ENCODE measurements around the gene TSPAN2. TPM values are rescaled to one million over a fixed set of nuclear protein-coding genes. Genes with fewer than 3 reads are reported as not detected.

TSPAN2 gene
- total RNA-seq, 4 donors from 2014 or later: 40.5 to 87.6 (median 56.8) TPM

DNA sequence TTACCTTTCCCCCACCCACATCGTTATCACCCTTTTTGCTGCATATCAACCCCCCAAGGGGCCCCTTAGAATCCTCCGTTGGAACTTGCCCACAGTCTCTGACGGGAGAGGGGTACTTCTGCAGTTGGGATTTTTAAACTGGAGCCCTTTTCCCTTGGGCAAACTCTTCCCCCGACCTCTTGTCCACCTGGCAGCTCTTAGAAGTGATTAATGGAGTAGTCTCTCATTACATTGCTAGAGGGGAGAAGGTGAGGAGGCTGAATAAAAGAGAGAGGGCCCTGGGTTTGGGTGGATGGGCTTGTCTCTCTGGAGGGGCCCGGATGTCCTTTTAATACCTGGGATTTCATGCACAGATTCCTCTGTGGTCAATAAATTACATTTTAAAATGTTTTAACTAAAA lies 27.2 kb upstream of the TSPAN2 start:
- TF ChIP-seq, protein P1, sequence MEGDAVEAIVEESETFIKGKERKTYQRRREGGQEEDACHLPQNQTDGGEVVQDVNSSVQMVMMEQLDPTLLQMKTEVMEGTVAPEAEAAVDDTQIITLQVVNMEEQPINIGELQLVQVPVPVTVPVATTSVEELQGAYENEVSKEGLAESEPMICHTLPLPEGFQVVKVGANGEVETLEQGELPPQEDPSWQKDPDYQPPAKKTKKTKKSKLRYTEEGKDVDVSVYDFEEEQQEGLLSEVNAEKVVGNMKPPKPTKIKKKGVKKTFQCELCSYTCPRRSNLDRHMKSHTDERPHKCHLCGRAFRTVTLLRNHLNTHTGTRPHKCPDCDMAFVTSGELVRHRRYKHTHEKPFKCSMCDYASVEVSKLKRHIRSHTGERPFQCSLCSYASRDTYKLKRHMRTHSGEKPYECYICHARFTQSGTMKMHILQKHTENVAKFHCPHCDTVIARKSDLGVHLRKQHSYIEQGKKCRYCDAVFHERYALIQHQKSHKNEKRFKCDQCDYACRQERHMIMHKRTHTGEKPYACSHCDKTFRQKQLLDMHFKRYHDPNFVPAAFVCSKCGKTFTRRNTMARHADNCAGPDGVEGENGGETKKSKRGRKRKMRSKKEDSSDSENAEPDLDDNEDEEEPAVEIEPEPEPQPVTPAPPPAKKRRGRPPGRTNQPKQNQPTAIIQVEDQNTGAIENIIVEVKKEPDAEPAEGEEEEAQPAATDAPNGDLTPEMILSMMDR (IDR thresholded peaks at IDR 0.05): no peak
- no peak for TF ChIP-seq POLR2A (IDR thresholded peaks at IDR 0.05)
- Histone ChIP-seq H3K27ac (no peak overlapping the region), H3K9me3 (peaks cover 0 to 4% of the 10 kb centered on the region in 2 donors), H3K36me3 (no peaks in the 10 kb centered on the region), H3K4me1 (no peaks in the 10 kb centered on the region), H3K4me3 (no peak overlapping the region), H3K27me3 (no peaks in the 10 kb centered on the region)
- DNase-seq: no peak
- intact Hi-C loops (cut with DNase I; ENCODE audit: low total_unique reads): no loop called here

DNA sequence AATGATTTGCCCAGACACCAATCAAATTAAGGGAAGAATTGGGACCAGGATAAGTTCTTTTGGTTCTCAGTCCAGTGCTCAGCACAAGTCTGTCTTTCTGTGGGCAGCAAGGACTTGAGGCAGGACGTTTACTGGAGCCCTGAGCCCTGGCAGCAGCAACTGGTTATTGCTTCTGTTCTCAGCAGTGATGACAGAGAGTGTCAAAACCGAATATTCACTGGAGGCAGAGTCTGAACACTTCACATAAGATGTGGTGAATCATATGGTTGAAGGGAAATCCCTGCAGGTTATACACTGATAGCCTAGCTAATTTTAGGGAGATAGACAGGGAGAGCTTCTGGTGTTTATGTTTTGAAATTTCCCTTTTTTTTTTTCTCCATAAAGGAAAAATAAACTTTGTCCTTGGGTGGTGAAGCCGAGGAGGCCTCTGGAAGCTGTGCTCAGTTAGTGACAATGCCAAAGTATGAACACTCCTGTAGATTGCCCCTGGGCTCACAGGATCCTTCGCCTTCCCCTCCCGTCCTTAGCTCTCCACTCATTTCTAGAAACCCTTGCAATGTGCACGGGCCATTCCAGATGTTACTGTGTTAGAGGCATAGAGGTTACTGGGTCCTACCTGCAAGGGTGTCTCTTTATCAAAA lies 26.3 kb upstream of the TSPAN2 start:
- Histone ChIP-seq H3K36me3 (no peaks in the 10 kb centered on the region), H3K4me1 (no peaks in the 10 kb centered on the region), H3K27ac (no peak overlapping the region), H3K9me3 (no peaks in the 10 kb centered on the region), H3K27me3 (no peaks in the 10 kb centered on the region), H3K4me3 (no peak overlapping the region)
- DNase-seq: no peak
- intact Hi-C loops (cut with DNase I; ENCODE audit: low total_unique reads): no loop called here
- TF ChIP-seq POLR2A (IDR thresholded peaks at IDR 0.05): no peak
- TF ChIP-seq, protein P1 (IDR thresholded peaks at IDR 0.05): no peak

DNA sequence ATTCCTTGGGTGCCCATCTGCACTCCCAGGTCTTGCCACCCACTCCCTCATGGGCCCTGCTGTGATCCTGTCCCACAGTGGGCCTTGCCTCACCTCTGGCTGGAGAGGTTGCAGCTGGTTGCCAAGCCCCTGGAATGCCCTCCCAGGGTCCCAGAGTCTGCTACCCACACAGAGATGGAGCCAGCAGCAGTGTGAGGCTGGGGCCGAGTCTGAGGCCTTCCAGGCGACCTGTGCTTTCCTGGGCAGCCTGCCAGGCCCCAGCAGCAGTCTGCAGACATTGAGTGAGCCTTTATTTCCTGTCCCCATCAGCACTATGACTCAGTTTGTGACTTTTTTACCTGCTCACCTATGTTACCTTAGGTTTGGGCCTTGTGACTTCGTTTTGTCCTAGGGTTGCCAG lies 25.0 kb upstream of the TSPAN2 start:
- H3K36me3 ChIP-seq: no peaks in the 10 kb centered on the region
- no peaks in the 10 kb centered on the region for H3K4me1 ChIP-seq
- no peaks in the 10 kb centered on the region for H3K27me3 ChIP-seq
- intact Hi-C loops (cut with DNase I; ENCODE audit: low total_unique reads): loop anchor here (5.0 kb wide), 1 partner anchor 132 kb away; no protein-coding TSS in a partner anchor
- H3K4me3 ChIP-seq: no peak overlapping the region
- H3K27ac ChIP-seq: no peak overlapping the region
- TF ChIP-seq POLR2A (IDR thresholded peaks at IDR 0.05): no peak
- TF ChIP-seq, protein P1 (IDR thresholded peaks at IDR 0.05): no peak
- no peaks in the 10 kb centered on the region for H3K9me3 ChIP-seq
- no peak for DNase-seq

DNA sequence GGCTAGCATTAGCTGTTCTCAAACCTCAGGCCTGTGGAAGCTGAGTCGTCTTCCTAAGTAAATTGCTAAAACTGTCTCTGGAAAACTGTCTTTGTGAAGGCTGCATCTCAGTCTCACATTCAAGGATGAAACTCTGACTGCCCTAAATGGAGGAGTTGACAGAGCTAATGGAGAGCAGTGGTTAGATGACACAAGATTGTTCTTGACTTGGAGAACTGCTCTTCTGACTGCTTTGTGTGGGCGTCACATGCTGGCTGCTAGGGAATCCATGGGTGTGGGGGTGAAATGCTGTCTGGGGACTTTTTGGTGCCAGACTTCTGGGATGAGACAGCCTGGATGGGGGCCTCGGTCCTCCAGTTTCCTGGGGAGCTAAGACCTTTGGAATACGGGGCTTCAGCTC lies 24.5 kb upstream of the TSPAN2 start:
- H3K36me3 ChIP-seq: no peaks in the 10 kb centered on the region
- no peaks in the 10 kb centered on the region for H3K9me3 ChIP-seq
- no peak overlapping the region for H3K4me3 ChIP-seq
- TF ChIP-seq POLR2A (IDR thresholded peaks at IDR 0.05): no peak
- TF ChIP-seq, protein P1 (IDR thresholded peaks at IDR 0.05): no peak
- no peaks in the 10 kb centered on the region for H3K27me3 ChIP-seq
- intact Hi-C loops (cut with DNase I; ENCODE audit: low total_unique reads): loop anchor here (5.0 kb wide), 1 partner anchor 131 kb away; no protein-coding TSS in a partner anchor
- H3K27ac ChIP-seq: no peak overlapping the region
- H3K4me1 ChIP-seq: no peaks in the 10 kb centered on the region
- DNase-seq: no peak

DNA sequence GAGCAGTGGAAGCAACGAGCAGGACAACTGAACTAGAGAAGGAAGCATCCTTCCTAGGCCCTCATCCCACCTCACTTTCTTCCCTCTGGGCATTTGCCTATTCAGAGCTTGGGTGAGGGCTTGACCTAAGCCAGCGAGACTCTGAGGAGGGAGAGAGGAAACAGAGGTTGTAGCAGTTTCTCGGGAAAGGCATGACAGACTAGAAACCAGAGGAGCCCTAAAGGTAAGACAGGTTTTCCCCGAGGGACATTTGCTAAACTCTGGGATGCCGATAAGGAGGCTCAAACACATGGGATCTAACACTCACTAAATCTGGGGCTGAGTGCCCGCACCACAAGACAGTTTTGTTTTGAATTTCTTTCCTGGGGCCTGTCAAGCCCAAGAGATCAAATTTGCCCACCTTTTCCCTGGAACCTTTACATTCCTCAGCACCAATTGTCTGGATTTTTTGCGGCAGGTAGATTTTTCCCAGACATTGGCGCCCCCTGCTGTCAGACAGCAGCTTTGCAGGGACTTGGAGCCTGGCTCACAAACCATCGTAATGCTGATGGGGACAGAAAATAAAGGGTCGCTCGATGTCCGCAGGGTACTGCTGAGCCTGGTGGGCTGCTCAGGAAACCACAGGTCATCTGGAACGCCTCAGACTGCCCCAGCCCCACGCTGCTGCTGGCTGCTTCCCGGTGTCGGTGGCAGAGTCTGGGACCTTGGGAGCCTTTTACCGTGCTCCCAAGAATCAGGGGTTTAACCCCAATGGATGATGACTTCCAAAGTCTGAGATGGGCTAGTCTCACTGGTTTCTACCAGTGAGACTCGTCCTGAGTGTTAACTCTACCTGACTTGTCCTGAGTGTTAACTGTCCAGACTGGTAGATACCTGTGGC lies 23.4 kb upstream of the TSPAN2 start:
- H3K27me3 ChIP-seq: no peaks in the 10 kb centered on the region
- no peak overlapping the region for H3K27ac ChIP-seq
- H3K4me1 ChIP-seq: no peaks in the 10 kb centered on the region
- H3K4me3 ChIP-seq: no peak overlapping the region
- DNase-seq: peak; percentile 38 to 52
- intact Hi-C loops (cut with DNase I; ENCODE audit: low total_unique reads): loop anchor here (5.0 kb wide), 1 partner anchor 130 kb away; no protein-coding TSS in a partner anchor
- H3K9me3 ChIP-seq: no peaks in the 10 kb centered on the region
- H3K36me3 ChIP-seq: no peaks in the 10 kb centered on the region
- no peak for TF ChIP-seq POLR2A (IDR thresholded peaks at IDR 0.05)
- TF ChIP-seq, protein P1 (IDR thresholded peaks at IDR 0.05): peak; percentile 89 to 93 (median 90)
